GM18951 (cell line): ENCODE measurements around the gene ANKRD44.
A peak's percentile ranks its signal among the peaks of the same experiment; 100 is the strongest.

Source experiments
- POLR2A ChIP-seq: IDR thresholded peaks from 4 replicates; pipeline ENCODE4 v1.6.1; 2011; ENCODE audit warnings: mild to moderate bottlenecking; ENCODE audit not compliant: insufficient read length, insufficient read depth; ENCODE audit errors: extremely low read depth
- in situ Hi-C: fragments of 300-500 bp; cut with MboI; formaldehyde crosslinking; loops from one replicate; pipeline ENCODE4 v1.12.0; 2022; ENCODE audit warnings: low sequenced_read_pairs, mixed read lengths, inconsistent platforms; ENCODE audit not compliant: unreplicated experiment

The ANKRD44 gene

DNA sequence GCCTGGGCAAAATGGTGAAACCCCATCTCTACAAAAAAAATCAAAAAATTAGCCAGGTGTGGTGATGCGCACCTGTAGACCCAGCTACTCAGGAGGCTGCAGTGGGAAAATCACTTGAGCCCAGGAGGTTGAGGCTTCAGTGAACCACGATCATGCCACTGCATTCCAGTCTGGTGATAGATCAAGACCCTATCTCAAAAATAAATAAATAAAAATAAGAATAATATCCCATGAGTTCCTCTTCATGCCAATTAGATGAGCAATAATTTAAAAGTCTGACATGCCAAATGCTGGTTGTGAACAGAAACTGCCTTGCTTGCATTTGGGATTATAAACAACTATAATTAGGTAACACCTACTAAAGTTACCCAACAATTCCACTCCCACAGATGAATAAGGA is 22.1 kb upstream of the ANKRD44 start:
- in situ Hi-C loops: no loop called here
- no peak for TF ChIP-seq POLR2A

DNA sequence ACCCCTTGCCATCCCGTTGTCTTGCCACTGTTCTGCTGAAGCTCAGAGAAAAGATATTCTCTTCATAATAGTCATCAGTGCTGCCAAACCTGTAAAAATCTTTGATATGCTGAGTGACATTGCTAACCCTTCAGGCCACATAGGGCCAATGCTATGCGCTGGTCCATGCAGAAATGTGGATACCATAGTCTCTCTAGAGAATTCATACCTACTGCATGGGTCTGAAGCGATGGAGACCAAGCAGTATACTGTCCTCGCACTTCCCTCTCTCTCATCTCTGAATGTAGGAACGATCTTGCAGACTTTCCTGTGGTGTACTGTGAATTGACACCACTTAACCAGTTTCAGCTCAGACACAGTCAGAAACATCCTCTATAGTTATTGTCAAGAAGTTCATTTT is 17.9 kb upstream of the ANKRD44 start:
- TF ChIP-seq POLR2A: no peak
- in situ Hi-C loops: no loop called here

DNA sequence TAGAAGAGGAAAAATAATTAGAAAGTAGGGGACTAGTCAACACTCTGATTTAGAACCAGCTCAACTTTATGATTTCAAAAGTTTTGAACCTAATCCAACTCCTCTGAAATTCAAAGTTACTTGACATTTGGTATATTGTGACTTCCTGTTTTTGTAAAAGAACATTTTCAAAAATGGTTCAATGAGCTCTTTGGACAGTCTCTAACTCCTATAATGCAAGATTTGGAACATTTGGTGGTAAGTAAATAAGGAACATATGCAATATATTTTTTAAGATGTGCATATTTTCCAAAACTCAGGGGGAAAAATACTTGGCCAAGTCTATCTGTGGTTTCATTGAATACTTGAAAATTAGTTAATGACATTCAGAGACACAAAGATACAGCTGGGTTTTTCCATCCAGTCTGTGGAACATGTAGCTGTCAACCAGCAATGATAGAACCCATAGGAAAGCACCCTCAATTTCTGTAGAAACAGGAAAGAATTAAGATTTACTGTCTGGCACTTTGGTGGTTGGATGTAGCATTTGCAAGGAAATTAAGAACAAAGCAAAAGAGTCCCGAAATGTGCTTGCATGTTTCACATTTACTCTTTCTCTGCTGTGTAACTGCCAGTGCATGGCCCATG is 17.0 kb upstream of the ANKRD44 start:
- no peak for TF ChIP-seq POLR2A
- in situ Hi-C loops: no loop called here

DNA sequence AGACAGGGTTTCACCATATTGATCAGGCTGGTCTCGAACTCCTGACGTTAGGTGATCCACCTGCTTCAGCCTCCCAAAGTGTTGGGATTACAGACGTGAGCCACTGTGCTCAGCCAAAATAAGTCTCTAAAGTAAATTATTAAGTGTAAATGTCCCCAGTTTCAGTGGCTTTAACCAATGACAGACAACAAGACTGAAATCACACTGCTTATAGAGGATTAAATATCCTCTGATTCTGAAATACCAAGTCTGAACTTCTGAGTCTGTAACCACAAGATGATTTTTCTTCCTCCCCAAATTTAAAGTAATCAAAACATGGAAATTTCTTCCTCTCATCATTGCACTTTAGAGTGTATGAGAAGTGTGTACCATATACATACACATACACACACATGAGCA is 16.5 kb upstream of the ANKRD44 start:
- in situ Hi-C loops: no loop called here

DNA sequence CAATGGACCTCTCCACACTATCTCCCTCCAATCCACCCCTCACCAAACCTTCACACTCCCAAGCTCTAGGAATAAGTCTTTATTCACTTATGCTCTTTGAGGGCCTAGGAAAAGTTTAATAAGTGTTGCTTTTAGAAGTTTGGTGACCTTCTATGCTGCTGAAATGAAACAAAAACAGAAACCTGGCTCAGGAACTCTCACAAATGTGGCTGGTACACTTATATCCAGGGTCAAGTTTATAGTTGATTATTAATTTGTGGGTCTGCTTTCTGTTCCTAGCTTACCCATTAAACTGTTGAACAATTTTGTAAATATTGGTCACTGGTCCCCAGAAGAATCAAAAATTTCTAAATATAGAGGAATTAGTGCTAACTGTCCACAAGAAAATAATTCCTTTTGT is 14.2 kb upstream of the ANKRD44 start:
- in situ Hi-C loops: loop anchor here (25.0 kb wide), 1 partner anchor 212 kb away; no protein-coding TSS in a partner anchor
- no peak for TF ChIP-seq POLR2A

More for the DNA sequence above, 16.5 kb upstream of the ANKRD44 start:
- no peak for TF ChIP-seq POLR2A

DNA sequence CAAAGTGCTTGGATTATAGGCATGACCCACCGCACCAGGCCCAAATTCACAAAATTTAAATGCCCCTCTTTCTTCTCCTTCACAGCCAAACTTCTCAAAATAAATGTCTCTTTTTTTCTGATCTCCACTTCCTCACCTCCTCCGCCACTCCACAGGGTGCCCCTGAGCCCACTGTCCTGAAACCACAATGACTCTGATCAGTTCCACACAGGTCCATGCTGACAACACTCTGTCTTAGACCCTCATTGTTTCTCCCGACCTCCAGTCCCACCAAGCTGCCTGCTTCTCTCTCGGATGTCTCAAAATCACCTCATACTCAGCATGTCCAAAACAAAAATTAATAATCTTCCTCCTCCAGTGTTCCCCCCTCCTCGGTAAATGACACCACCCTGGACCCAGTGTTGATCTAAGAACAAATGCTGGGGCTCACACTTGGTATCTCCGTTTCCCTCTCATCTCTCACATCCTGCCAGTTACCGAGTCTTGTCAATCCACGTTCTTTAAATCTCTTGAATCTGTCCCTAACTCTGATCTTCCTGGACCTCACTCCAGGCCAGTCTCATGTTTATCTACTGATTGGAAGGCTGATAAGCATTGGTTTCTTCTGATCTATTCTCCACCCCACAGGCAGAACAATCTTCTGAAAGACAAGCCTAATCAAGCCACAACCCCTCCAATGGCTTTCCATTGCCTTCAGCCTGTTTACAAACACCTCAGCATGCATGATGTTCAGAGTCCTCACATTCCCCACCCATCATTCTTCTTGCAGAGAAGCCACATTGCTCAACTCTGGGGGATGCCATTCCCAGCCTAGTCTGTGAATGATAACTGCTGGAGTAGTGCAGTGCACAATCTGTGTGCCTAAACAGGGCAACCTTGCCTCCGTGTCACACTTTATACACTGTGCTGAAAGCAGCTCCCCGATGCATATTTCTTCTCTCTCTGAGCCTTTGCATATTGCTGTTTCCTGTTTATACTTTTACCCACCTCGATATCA is 12.4 kb upstream of the ANKRD44 start:
- in situ Hi-C loops: loop anchor here (25.0 kb wide), 1 partner anchor 211 kb away; no protein-coding TSS in a partner anchor
- TF ChIP-seq POLR2A: peak; percentile 45

DNA sequence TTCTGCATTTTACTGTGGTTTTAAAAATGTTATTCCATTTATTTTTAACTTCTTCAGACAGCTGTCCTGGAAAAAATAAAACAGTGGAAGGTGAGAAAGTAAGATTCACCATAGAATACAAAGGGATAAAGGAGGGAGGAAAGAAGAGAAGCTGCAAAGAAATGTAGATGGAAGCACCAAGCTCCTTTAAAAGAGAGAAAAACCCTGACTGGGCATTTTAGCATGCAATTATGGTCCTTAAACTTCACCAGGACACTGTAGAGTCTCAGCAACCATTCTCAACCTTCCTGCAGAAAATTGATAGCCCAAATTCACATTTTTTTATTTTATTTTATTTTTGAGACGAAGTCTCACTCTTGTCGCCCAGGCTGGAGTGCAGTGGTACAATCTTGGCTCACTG is 11.6 kb upstream of the ANKRD44 start:
- TF ChIP-seq POLR2A: no peak

DNA sequence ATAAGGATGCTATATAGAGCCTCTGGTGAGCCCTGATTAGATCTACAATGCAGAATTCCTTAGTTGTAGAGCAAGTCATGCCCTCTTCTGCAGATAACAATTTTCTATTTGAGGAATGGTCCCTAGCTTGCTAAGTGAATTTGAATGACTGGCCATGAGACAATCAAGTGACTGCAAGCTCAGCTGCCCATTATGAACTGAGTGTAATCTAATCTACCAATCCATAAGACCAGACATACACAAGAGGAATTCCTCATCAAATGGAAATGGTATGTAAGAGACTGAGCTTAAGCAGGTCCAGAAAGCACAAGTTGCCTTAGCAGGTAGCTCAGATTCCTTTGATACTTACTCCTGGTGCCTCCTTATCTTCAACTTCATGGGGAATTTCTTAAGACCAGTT is 4.8 kb upstream of the ANKRD44 start:
- in situ Hi-C loops: loop anchor here (25.0 kb wide), 1 partner anchor 203 kb away; no protein-coding TSS in a partner anchor

More for the DNA sequence above, 11.6 kb upstream of the ANKRD44 start:
- in situ Hi-C loops: loop anchor here (25.0 kb wide), 1 partner anchor 210 kb away; no protein-coding TSS in a partner anchor

DNA sequence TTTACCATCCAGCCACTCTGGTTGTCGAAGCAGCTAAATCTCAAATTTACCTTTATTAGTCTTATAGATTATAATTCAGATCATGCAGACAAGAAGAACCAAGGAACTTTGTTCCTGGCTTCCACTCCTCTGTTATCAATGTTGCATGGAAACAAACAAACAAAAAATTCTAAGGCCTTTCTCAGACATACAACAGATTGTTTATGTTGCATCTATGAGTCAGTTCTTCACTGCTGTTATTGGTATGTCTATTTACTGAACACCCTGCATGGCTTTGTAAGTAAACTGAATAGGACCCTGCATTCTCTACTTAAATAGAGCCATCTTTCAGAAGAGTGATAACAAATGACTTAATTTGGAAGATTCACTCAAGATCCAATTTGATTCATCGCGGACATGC is 1.6 kb upstream of the ANKRD44 start:
- in situ Hi-C loops: loop anchor here (25.0 kb wide), 1 partner anchor 200 kb away; no protein-coding TSS in a partner anchor
- no peak for TF ChIP-seq POLR2A

More for the DNA sequence above, 4.8 kb upstream of the ANKRD44 start:
- no peak for TF ChIP-seq POLR2A

DNA sequence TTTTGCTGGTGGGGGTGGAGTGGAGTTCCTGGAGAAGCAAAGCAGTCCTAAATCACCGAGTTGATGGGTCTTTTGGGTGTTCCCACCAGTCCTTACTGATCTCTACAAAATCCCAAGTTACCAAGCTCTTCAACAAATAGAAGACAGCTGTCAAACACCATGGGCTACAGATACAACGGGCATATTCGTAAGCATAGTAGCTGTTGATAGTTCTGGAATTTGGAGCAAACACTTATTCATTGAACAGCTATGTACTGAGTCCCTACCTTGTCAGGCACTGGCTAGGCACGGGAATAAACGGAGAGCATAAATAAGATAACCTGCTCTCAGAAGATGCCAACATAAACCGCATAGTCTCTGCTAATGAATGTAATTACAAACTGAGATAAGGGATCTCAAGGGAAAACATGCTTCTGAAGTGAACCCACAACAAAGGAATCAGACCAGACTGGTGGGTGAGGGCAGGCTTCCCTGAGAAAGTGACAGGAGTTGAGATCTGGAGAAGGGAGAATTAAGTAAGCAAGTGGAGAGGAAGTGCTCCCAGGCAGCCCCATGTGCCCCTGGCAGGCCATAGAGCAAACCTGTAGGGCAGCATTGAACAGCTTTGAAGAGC is 947 bp upstream of the ANKRD44 start:
- in situ Hi-C loops: loop anchor here (25.0 kb wide), 1 partner anchor 199 kb away; no protein-coding TSS in a partner anchor
- TF ChIP-seq POLR2A: no peak

DNA sequence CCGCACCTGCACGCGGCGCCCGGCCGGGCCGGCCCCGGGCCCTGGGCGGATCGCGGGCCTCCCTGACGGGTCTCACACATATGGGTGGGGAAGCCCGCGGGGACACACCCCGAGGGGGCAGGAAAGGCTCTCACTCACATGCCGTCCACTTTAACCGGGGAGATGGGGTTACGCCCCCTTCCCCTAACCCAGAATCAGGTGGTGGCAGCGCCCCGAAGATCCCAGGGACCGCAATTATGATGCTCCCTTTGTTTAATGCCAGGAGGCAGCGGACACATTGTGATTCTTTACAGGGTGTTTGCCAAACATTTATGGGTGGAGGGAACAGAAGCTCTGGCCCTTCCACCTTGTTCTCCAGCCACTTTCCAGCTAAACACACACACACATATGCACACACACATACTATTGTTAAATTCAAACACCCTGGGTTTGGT is 424 bp upstream of the ANKRD44 start:
- TF ChIP-seq POLR2A: no peak
- in situ Hi-C loops: loop anchor here (25.0 kb wide), 1 partner anchor 199 kb away; no protein-coding TSS in a partner anchor

DNA sequence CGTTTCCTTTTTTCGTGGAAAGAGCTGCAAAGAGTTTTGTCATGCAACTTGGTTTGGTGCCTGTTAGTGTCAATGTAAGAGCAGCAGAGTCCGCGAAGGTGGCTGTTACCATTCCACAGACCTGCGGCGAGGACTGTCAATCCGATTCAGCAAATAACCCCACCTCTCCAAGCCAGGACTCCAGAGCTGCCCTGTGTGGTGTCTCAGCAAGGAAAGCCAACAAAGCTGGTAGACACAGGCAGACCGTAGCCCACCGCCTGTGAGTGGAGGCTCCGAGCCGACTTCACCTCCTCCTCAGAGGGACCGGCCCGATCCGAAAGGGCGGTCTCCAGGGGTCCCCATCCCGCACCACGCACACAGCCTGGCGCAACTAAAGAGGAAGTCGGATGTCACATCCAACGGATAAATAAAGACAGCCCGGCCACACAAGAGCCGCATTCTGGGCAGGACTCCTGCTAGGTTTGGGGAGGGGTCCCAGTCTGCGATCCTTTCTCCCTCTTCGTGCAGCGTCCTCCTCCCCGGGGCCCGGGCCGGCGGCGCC is 819 bp downstream of the ANKRD44 start:
- in situ Hi-C loops: loop anchor here (5.0 to 25.0 kb wide), 2 partner anchors 112 to 197 kb away; no protein-coding TSS in a partner anchor

More for the DNA sequence above, 819 bp downstream of the ANKRD44 start:
- peak; percentile 27 for TF ChIP-seq POLR2A
